T-helper 2 cell (primary cell): Measurements from ENCODE around the gene PTPRG.

ENCODE experiments used
- DNase-seq, 5 experiments: peaks; one replicate each; pipeline versions ENCODE4 v3.0.0 to v3.0.0-alpha.2; 2012 to 2022

The PTPRG gene

DNA sequence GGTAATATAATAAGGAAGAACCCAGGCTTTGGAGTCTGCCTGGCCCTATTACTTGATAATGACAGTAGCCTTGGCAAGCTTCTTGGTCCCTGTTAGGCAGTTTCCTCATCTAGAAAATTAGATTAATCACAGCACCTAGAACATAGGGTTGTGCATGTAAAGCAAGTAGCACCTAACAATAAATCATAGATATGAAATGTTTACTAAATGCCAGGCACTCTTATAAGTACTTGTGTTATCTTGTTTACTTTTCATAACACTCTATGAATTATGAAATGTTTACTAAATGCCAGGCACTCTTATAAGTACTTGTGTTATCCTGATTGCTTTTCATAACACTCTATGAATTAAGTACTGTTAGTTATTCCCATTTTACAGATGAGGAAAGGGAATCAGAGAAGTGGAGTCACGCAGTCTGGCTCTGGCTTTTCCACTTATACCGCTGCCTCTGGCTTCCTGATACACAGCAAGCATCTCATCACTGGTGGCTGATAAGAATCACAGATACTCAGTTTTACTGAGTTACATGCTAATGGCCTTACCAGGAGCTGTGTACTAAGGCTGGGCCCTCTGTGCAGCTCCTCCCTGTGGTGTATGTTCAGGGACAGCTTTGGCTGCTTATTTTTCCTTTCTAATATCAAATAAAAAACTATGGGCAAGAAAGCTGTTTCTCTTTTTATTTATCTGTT, 688.6 kb downstream of the PTPRG start:
- DNase-seq = no peak

- no peak for DNase-seq
These were observed 691.2 kb downstream of the PTPRG start for GRCh38 chr3:62252438-62253157.

DNA sequence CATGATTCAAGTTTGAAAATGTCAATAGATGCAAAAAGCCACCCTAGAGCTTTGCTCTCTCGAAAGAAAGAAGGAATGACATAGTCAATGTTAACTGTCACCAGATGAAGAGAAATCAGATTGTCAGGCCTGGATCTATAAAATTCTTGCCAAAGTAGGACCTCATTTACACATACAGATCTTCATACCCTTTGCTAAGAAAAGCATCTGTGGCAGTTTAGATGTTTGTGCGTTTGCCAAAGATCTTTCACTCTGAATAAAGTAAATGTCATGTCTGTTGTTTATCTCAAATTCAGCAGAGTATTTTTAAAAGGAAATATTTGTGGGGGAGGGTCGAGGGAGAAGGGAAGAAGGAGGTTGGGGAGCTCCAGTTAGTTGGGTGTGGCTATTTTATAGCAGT, 692.6 kb downstream of the PTPRG start:
- DNase-seq = no peak

GRCh38 chr3:62255758-62256157, 694.4 kb downstream of the PTPRG start:
- DNase-seq = no peak

DNA sequence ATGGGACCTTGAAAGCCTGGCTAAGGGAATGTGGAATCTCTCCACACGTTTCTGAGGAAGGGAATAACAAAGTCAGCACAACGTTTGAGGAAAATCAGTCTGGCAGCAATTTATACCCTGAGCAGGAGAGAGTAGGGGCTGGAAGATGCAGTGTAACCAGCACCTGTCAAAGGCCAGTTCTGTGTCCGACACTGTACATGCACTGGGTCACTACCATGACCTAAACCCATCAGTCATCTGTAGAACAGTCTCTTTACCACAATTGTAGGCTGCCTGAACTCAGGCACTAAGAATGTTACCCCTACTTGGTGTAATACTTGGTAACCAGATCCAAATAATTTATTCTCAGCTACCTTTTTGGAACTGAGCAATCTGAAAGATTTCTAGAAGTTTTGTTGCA, 698.6 kb downstream of the PTPRG start:
- DNase-seq = no peak

DNA sequence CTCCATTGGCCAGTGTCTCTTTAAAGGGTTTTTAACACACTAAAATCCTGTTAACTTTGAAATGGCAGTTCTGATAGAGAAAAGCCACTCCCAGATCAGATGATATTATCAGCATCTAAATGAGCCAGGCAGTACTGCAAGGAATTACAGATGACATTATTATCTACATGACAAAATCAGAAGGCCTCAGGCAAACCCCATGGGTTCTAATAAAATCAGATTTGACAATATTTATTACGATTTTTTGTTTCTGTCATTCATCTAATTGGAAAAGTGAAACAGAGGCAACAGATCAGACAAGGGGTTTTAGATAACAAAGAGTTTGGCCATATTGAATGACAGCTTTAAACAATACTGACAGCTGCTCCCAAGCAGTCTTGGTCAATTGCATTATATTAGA, 699.3 kb downstream of the PTPRG start:
- no peak for DNase-seq

DNA sequence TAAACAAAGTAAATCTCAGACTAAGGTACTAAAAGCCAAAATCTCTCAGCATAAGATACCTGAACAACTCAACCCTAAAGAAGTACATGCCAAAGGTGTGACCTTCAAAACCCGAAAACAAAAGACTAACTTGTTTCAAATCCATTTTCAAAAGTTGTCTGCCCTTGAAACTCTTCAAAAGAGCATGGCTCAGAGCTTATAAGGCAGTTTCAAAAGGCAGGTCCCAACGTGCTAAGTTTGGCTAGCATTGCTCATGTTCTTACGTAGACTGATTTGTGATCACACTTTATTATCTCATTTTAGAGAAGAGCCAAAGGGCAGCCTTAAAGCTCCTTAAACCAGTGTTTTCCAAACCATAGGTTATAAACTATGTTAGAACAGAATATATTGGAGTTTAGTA, 699.8 kb downstream of the PTPRG start:
- no peak for DNase-seq

GRCh38 chr3:62261736-62262135, 700.4 kb downstream of the PTPRG start:
- DNase-seq = no peak

DNA sequence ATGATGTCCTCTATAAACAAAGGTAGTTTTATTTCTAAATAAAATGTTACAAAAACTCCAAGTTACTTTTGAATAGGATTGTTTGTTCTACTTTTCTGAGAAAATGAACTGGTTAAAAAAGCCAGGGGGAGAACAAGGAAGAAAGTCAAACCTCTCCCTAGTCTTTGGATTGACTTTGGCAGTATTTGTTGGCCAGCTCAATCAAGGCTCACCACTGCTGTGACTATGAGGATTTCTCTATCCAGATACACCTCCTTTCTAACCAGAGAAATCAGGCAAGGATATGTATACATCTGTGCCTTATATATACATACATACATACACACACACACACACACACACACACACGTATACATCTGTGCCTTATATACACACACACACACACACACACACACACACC, 704.2 kb downstream of the PTPRG start:
- DNase-seq = no peak

GRCh38 chr3:62266668-62267283, 705.4 kb downstream of the PTPRG start:
- no peak for DNase-seq

DNA sequence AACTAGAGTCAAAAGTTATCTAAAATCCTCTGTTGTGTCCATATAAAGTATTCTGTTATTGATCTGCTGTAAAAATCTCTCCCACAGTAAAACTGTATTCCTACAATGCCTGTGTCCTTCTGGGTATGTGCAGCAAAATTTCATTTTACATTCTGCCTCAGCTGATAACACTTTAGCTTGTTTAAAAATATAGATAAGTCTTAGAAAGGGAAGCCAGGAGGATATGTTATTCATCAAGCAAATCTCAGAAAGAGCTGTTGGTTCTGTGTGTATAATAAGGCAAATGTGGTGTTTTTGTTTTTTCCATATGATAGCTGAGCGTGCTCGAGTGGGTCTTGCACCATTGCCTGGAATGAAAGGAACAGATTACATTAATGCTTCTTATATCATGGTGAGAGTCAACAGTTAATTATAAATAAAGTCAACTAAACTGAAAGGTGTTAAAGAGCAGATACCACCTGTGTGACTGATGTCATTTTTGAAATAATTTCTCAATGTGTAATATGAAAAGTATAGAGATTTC, 715.3 kb downstream of the PTPRG start:
- DNase-seq = no peak

GRCh38 chr3:62277450-62277849, 716.1 kb downstream of the PTPRG start:
- DNase-seq = no peak

DNA sequence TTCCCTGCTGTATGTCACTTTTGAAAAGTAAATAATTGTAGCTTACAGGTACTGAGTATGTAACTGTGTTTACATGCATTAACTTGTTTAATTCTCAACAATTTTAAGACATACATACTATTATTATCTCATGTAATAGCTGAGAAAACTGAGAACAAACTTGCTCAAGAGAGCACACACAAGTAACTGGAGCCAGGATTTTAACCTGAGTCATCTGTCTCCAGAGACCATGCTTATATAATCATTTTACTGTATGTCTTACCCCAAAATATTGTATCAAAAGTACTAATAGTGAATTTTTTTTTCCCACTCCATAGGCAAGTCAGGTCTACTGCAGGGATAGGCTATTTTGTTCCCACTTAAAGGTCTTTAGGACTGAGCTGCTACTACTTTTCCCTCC, 716.6 kb downstream of the PTPRG start:
- DNase-seq = no peak

DNA sequence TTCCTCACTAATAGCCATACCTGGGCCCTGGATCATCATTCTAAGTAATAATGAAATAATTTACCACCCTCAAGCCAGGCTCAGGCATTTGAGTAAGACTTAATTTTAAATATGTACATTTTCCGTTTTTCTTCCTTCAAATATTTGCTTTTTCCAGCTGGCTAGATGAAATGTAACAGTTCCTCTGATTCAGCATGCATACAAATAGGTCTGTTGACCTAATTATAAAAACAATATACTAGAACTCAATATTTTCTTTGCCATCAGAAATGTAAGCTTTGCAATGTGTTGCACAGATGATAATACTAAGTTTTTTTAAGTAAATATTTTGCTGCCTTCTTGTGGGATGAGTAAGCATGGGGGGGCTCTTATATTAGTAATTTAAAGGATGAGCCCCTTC, 720.4 kb downstream of the PTPRG start:
- DNase-seq = no peak

GRCh38 chr3:62284442-62284841, 723.1 kb downstream of the PTPRG start:
- DNase-seq = peak in 1 of 5 experiments; percentile 2

DNA sequence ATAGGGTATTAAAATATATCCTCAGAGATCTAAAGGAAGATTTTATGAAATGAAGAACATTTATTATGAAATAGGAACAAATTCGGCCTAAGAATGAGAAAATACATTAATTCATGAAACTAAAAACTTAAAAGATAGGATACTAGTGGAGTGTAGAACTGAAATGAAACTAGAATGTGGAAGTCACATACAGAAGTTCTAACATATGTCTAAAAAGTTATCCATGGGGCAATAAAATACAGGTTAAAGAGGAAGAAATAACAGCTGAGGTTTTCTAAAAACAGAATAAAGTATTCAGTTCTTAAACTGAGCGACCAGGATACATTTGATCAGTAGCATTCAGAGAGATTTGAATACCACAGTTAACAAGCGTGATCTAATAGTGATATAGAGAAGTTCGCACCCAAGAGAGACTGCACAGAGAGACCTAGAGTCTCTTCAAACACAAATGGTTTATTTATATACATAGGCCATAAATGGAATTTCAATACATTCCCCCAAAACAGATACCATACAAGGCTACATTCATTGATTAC, 726.1 kb downstream of the PTPRG start:
- DNase-seq = no peak

DNA sequence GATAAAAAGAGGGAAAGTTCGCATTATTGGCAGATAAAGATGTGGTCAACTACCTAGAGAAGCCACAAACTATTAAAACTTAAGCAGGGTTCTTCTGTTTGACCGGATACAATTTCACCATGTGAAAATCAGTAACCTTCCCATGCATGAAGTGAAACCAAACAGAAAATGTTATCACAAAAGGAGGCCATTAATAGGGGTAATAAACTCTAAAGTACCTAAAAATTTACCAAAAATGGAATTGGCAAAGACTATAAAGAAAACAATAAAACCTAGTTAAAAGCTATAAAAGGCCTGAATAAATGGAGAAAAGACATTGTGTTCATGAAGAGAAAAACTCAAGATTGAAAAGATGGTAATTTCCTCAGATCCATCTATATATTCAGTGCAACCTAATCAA, 728.6 kb downstream of the PTPRG start:
- no peak for DNase-seq

DNA sequence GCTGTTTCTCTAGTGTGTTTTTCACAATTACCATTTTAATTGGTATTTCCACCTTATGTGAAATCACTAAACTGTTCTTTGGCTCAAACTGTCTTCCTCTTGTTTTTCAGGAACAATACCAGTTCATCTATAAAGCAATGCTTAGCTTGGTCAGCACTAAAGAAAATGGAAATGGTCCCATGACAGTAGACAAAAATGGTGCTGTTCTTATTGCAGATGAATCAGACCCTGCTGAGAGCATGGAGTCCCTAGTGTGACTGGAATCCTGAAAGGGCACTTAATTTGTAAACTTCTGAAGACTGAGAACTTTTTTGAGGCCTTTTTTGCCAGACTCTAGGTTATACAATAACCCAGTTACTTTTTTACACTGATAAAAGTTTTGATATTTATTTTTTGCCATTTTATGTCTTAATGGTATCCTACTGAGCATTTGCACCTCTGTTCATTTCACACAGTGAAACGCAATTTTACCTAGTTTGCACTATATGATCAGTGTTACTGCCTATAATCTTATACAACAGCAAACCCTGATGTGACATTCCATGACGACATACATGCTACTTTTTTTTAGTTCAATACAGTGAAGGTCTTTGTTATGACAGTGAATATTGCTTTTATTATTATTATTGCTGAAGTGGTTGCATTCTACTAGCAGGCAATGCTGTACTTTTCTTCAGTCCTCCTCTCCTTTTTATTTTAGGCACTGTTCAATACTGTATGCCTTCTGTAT, 731.8 kb downstream of the PTPRG start:
- no peak for DNase-seq

DNA sequence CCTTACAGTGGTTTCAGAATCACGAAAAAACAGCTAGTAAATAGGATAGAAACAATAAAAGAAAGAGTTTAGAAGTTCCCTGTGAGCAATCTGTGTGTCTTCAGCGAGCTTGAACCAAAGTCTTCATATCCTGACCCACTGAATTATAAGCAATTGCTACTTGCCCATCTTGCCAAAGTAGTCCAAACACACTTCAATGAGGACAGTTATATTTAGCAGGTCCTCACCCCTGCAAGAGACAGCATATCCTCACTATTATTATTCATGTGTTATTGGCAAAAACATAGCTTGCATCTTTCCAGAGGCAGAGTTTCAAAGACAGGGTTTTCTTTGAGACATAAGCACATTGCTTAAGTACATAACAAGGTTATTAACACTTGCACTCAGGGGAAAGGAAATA, 734.2 kb downstream of the PTPRG start:
- no peak for DNase-seq

GRCh38 chr3:62300617-62301016, 739.2 kb downstream of the PTPRG start:
- DNase-seq = no peak

DNA sequence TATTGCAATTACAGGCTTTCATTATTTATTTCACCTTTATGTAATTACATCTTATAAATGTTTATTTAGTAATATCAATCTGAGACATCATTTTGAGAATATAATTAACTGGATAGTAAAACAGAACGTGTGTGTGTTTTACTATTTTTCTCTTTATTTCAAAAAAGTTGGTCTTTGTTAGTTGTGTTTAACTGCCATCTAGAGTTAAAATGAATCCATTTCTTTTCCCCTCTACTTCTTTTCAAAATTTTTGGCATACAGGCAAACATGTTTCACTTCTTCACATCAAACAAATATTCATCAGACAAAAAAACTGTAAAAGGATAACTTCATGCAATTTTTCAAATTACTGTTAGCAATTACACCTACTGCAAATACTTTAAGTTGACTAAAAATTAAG, 750.8 kb downstream of the PTPRG start:
- no peak for DNase-seq

DNA sequence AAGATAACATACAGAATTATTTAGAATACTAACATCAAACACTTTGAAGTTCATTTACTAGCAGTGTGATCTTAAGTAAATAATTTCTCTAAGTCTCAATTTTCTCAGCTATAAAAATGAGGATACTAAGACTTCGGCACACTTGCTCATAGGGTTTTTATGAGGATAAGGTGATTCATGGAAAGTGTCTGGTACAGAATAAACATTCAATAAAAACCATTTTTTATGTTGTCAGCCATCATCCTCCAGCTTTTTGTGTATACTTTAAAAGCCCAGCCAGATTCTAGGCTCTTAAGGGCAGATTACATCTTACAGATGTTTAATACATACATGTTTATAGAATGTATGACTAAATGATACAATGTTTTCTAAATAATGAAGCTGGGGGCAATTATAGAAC, 755.2 kb downstream of the PTPRG start:
- no peak for DNase-seq

DNA sequence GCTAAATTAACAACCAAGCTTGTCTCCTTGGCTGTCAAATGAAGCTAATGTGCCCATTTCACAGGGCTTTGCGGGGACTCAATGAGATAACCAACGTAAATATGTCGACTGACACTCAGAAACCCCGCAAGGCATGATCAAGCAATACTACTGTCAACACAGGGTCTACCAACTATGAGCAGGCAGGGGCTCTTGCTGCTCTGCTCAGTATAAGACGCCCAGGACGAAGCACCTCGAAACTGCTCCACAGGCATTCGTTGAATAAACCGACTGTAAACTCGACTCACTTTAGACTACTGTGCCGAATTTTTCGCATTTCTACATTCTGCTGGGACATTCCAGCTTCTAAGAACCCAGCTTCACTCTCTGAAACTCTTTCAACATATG, 757.0 kb downstream of the PTPRG start:
- DNase-seq = no peak
